Heart left ventricle (tissue), 16 donors: Measurements from ENCODE around the gene TPD52L1. TPM values are rescaled to one million over a fixed set of nuclear protein-coding genes. Genes with fewer than 3 reads are reported as not detected.

Experiments
- ATAC-seq, 4 donors: fragments of 200-7000 bp; cut with Tn5 transposase; one replicate each; pipeline ENCODE4 v1.9.1; 2020 to 2022; ENCODE audit warnings: moderate library complexity in 4 of 4, mild to moderate bottlenecking in 3 of 4, moderate number of reproducible peaks in 1 of 4
- DNase-seq, 5 donors: peaks; one replicate each; pipeline ENCODE4 v3.0.0-alpha.2; 2020
- H3K27ac ChIP-seq, 12 donors: fragments of 200-600 bp; sonication (generic) in 4 of 12; one replicate each; pipeline versions ENCODE4 v1.5.0 to v1.8.0; 2016 to 2022; ENCODE audit warnings: mild to moderate bottlenecking in 2 of 12
- H3K27me3 ChIP-seq, 9 donors: fragments of 200-600 bp; sonication (generic) in 2 of 9; one replicate each; pipeline versions ENCODE4 v1.5.1 to v1.8.0; 2016 to 2022; ENCODE audit warnings: mild to moderate bottlenecking in 3 of 9
- H3K36me3 ChIP-seq, 9 donors: fragments of 200-600 bp; sonication (generic) in 2 of 9; one replicate each; pipeline versions ENCODE4 v1.5.0 to v1.8.0; 2018 to 2022; ENCODE audit warnings: mild to moderate bottlenecking in 2 of 9
- H3K4me1 ChIP-seq, 12 donors: fragments of 200-600 bp; sonication (generic) in 4 of 12; one replicate each; pipeline versions ENCODE4 v1.5.0 to v1.8.0; 2016 to 2022; ENCODE audit warnings: mild to moderate bottlenecking in 3 of 12
- H3K4me3 ChIP-seq, 12 donors: fragments of 200-600 bp; sonication (generic) in 4 of 12; one replicate each; pipeline versions ENCODE4 v1.5.0 to v1.8.0; 2017 to 2022; ENCODE audit warnings: mild to moderate bottlenecking in 9 of 12, moderate library complexity in 4 of 12
- H3K9me3 ChIP-seq, 12 donors: fragments of 200-600 bp; sonication (generic) in 4 of 12; one replicate each; pipeline versions ENCODE4 v1.5.0 to v1.8.0; 2016 to 2022; ENCODE audit warnings: mild to moderate bottlenecking in 1 of 12
- POLR2A ChIP-seq, 2 donors: fragments of 450-650 bp; IDR thresholded peaks; one replicate each; pipeline ENCODE4 v1.6.1; 2017; ENCODE audit warnings: antibody characterized with exemption in 2 of 2, mild to moderate bottlenecking in 2 of 2, moderate library complexity in 2 of 2
- WGBS, 4 donors: extraction: QIAGEN DNeasy Blood & Tissue Kit in 2 of 4; methylation state at CpG; one replicate each; pipeline versions ENCODE4 v1.1.5 to v1.1.7; 2013 to 2018; 5-methylcytosine and 5-hydroxymethylcytosine counted together
- intact Hi-C, 10 donors: fragments of 100-400 bp; cut with DNase I; formaldehyde crosslinking; loops; one replicate each; pipeline versions ENCODE4 v1.11.1 to v1.14.2; 2022
- polyA plus RNA-seq, 2 donors: library from polyadenylated mRNA; stranded (reverse); fragments of 200-250 nt; gene quantifications; one replicate each; pipeline ENCODE4 v1.2.3, GENCODE V29; 2013
- total RNA-seq, 9 donors: library from RNA; depleted of rRNA in 2 of 9; stranded (reverse); fragments of >200 nt in 2 of 9; fragmentation: NEBNext Ultra II Directional in 3 of 9; extraction: Animal tissue kit (Norgen Biotek cat#: 25700) in 3 of 9; gene quantifications; one replicate each; pipeline versions ENCODE4 v1.1.0 to v1.2.4, GENCODE V29; 2016 to 2023
- TF ChIP-seq, protein P1 (sequence below), 12 donors: fragments of 200-600 bp; sonication (generic) in 4 of 12; IDR thresholded peaks; one replicate each; pipeline versions ENCODE4 v1.5.0 to v1.8.0; 2018 to 2022; ENCODE audit warnings: antibody characterized with exemption in 12 of 12, mild to moderate bottlenecking in 5 of 12
- donor health status: ischemic (EF 13 %, LVEDD 7.1; RV severe dilation, severe dysfunction).
- donor health status: healthy with polysubstance abuse.
- donor health status: DM: no; HTN: yes; CAD: no.
- donor health status: DM: no; HTN: no; CAD: no.
- donor health status: ischemic (EF 25% LVEDD 6.9; RV normal size, moderate dysfunction).
- donor health status: ischemic (EF 25% LVEDD 5.7; RV mildly dilated, moderate dysfunction).
- donor health status: healthy.
- donor health status: DM: yes; HTN: yes; CAD: no.
- donor health status: ischemic (EF 35%, LVEDD 5.7; RV mildly dilated, moderate dysfunction).
- donor health status: nonischemic (EF 11% LVEDD 7.7; RV severe dilation, severe dysfunction).
- donor health status: DM: yes; HTN: yes; CAD: no.
- donor health status: PGD.
- donor health status: ischemic (EF 29% LVEDD 5.4; RV normal size, mild dysfunction).
- donor health status: nonischemic (EF 23%, LVEDD 6.1; RV moderate dilation, normal function).

Gene TPD52L1
- total and polyA plus RNA-seq, 11 donors = 13.0 to 146 (median 69.2) TPM

DNA sequence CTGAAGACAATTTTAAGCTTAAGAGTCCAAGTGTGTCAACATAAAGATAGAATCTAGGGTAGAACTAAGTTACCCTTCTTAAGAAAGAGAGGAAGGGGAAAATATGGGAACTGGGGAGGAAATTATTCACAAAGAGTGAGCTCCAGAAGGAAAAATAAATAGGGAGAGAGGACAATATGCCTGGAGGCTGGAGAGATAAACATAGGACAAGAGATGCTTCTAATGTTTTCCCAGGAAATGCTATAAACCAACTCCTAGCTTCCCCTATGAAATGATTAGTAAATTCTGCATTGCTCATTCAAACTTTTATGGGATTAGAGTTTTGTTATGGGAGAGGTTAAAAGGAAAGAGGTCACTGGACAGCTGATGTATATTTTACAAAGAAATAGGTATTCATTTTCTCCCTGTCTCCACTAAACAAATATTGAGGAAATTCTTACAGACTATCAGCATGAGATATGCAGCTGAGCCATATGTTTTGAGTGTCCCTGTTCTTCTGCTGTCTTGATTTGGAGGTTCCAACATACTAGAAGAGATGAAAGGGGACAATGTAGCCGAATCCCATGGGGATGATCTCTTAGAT is 22.0 kb downstream of the TPD52L1 start:
- H3K4me1 ChIP-seq = peaks cover 0 to 12% (median 0%) of the 10 kb centered on the region in 12 donors
- H3K4me3 ChIP-seq = no peak overlapping the region
- no peak for ATAC-seq
- DNase-seq = no peak
- no peak for TF ChIP-seq POLR2A (IDR thresholded peaks at IDR 0.05)
- TF ChIP-seq, protein P1, sequence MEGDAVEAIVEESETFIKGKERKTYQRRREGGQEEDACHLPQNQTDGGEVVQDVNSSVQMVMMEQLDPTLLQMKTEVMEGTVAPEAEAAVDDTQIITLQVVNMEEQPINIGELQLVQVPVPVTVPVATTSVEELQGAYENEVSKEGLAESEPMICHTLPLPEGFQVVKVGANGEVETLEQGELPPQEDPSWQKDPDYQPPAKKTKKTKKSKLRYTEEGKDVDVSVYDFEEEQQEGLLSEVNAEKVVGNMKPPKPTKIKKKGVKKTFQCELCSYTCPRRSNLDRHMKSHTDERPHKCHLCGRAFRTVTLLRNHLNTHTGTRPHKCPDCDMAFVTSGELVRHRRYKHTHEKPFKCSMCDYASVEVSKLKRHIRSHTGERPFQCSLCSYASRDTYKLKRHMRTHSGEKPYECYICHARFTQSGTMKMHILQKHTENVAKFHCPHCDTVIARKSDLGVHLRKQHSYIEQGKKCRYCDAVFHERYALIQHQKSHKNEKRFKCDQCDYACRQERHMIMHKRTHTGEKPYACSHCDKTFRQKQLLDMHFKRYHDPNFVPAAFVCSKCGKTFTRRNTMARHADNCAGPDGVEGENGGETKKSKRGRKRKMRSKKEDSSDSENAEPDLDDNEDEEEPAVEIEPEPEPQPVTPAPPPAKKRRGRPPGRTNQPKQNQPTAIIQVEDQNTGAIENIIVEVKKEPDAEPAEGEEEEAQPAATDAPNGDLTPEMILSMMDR (IDR thresholded peaks at IDR 0.05) = no peak
- no peaks in the 10 kb centered on the region for H3K27me3 ChIP-seq
- H3K36me3 ChIP-seq = no peaks in the 10 kb centered on the region
- intact Hi-C loops = no loop called here
- no peak overlapping the region for H3K27ac ChIP-seq
- 69 to 95% (median 92%) methylated on average over 1 of the region's 1 CpG for WGBS, 4 donors
- no peaks in the 10 kb centered on the region for H3K9me3 ChIP-seq

DNA sequence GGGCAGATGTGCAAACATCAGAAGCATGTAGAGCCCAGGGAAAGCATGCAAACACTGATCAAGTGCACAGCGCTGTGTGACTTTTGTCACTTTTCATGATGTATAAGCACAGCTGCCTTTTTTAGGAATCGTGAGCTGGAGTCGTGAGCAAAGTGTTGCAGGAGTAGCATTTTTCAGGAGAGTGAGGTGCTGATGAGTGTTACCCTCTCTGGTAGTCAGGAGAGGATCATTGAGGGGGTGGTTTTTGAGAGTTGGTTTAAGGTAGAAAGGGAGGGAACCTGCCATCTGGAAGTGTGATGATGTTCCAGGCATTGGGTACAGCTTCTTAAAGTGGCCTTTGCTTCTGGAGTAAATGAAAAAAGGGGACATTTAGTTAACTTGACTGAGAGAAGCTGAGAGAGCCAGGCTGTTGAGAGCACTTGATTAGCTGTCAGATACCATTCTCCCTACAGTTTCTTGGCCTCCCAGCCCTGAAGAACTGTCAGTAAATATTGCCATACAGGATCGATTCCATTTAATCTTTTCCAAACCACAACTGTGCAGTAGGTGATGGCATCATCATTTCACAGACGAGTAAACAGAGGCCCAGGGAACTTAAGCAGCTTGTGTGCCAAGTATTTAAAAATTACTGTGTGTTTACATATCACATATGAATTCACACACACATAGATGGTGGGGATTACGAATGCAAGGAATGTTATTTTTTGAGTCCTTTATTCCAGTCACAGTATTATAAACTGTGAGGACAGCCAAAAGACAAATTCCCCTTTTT is 28.9 kb downstream of the TPD52L1 start:
- intact Hi-C loops = no loop called here
- H3K27me3 ChIP-seq = no peaks in the 10 kb centered on the region
- 76 to 86% (median 83%) methylated on average over 6 of the region's 6 CpGs for WGBS, 4 donors
- no peaks in the 10 kb centered on the region for H3K9me3 ChIP-seq
- no peak for DNase-seq
- no peaks in the 10 kb centered on the region for H3K36me3 ChIP-seq
- H3K4me3 ChIP-seq = no peak overlapping the region
- TF ChIP-seq POLR2A (IDR thresholded peaks at IDR 0.05) = no peak
- TF ChIP-seq, protein P1 (IDR thresholded peaks at IDR 0.05) = no peak
- no peak overlapping the region for H3K27ac ChIP-seq
- ATAC-seq = no peak
- H3K4me1 ChIP-seq = peaks cover 0 to 4% (median 0%) of the 10 kb centered on the region in 12 donors

DNA sequence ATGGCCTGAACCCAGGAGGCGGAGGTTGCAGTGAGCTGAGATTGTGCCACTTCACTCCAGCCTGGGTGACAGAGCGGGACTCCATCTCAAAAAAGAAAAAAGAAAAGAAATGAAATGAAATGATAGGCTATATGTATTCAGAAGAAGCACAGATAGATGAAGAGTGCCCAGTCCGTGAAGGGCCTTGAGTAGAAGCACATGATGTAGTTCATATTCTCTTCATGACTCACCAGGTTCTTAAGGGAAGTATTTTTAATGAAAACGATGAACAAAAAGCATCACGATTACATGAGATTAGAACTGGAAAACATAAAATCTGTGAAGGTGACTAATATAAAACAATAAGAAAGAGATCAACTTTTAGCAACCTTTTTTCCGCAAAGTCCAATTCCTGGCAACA is 29.8 kb downstream of the TPD52L1 start:
- Histone ChIP-seq H3K27me3 (no peaks in the 10 kb centered on the region), H3K4me1 (peaks cover 0 to 14% (median 0%) of the 10 kb centered on the region in 12 donors), H3K9me3 (no peaks in the 10 kb centered on the region), H3K27ac (no peak overlapping the region), H3K36me3 (no peaks in the 10 kb centered on the region), H3K4me3 (no peak overlapping the region)
- ATAC-seq = no peak
- DNase-seq = no peak
- intact Hi-C loops = no loop called here
- 84 to 96% (median 94%) methylated on average over 6 of the region's 6 CpGs for WGBS, 4 donors
- TF ChIP-seq POLR2A (IDR thresholded peaks at IDR 0.05) = no peak
- TF ChIP-seq, protein P1 (IDR thresholded peaks at IDR 0.05) = no peak

DNA sequence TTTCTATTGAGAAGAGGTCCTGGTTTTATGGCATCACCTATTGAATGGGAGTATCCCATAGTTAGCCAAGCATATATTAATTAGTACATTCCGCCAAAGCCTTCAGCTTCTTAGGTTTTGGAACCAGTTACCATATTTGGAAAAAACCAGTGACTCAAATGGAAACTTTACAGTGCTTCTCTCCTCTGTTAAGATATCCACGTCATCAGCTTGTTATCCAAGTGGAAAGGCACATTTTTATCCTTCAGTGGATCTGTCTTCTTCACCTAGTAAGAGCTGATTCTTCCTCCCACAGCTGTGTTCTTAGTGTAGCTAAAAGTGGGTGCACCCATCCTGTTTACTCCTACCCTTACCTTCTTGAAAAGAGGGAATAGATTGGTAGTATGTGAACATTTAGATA is 34.5 kb downstream of the TPD52L1 start:
- Histone ChIP-seq H3K27ac (peak overlapping the region in 5 of 12 donors; percentile 5 to 70 (median 46)), H3K4me1 (peaks cover 0 to 43% (median 24%) of the 10 kb centered on the region in 12 donors)
- WGBS, 4 donors = 58 to 80% (median 68%) methylated on average over 2 of the region's 2 CpGs

More for the DNA sequence above, 34.5 kb downstream of the TPD52L1 start:
- Histone ChIP-seq H3K27me3 (no peaks in the 10 kb centered on the region), H3K4me3 (no peak overlapping the region), H3K9me3 (no peaks in the 10 kb centered on the region), H3K36me3 (no peaks in the 10 kb centered on the region)
- intact Hi-C loops = no loop called here
- ATAC-seq (no peak), DNase-seq (no peak)
- TF ChIP-seq, protein P1 (IDR thresholded peaks at IDR 0.05) = no peak
- no peak for TF ChIP-seq POLR2A (IDR thresholded peaks at IDR 0.05)
